Panc1 (cell line): ENCODE results near the gene YBEY.

Experiments
- CTCF ChIP-seq: fragments of 450-650 bp; IDR thresholded peaks from 2 replicates; pipeline ENCODE4 v1.5.1; 2017; ENCODE audit warnings: mild to moderate bottlenecking
- POLR2AphosphoS5 ChIP-seq: IDR thresholded peaks from 2 replicates; pipeline ENCODE4 v1.6.1; 2012; ENCODE audit warnings: mild to moderate bottlenecking, low read depth, low read length, moderate library complexity
- TCF7L2 ChIP-seq: IDR thresholded peaks from 2 replicates; pipeline ENCODE4 v1.6.1; 2011; ENCODE audit warnings: mild to moderate bottlenecking, low read depth, low read length, inconsistent platforms

- TF ChIP-seq CTCF = no peak
- TF ChIP-seq POLR2AphosphoS5 = no peak
- no peak for TF ChIP-seq TCF7L2
These were observed 37.1 kb downstream of the YBEY start for GRCh38 chr21:46323227-46323709.
